Central memory CD8-positive, alpha-beta T cell (primary cell): Measurements from ENCODE around the gene ZNF780B.

Source experiments
- ATAC-seq: fragments of 150-1000 bp; cut with Tn5 transposase; replicated peaks from 2 replicates; pipeline ENCODE4 v1.10.0; 2022; ENCODE audit warnings: mild to moderate bottlenecking, moderate FRiP score, moderate number of reproducible peaks; ENCODE audit not compliant: poor library complexity, severe bottlenecking; ENCODE audit errors: extremely low read depth
- DNase-seq, 2 donors: peaks; one replicate each; pipeline ENCODE4 v3.0.0; 2021; ENCODE audit warnings: low spot score in 2 of 2
- H3K27ac Mint-ChIP-seq: one replicate; pipeline ENCODE4 v1.8.0; 2022; ENCODE audit warnings: low read depth, mild to moderate bottlenecking, moderate library complexity, mixed read lengths
- H3K27me3 Mint-ChIP-seq: one replicate; pipeline ENCODE4 v1.8.0; 2022; ENCODE audit warnings: mixed read lengths
- H3K36me3 Mint-ChIP-seq: one replicate; pipeline ENCODE4 v1.8.0; 2022; ENCODE audit warnings: mild to moderate bottlenecking, moderate library complexity, mixed read lengths; ENCODE audit not compliant: insufficient read depth
- H3K4me1 Mint-ChIP-seq: one replicate; pipeline ENCODE4 v1.8.0; 2022; ENCODE audit warnings: mixed read lengths
- H3K4me3 Mint-ChIP-seq: one replicate; pipeline ENCODE4 v1.8.0; 2022; ENCODE audit warnings: mild to moderate bottlenecking, moderate library complexity, mixed read lengths
- H3K9me3 Mint-ChIP-seq: one replicate; pipeline ENCODE4 v1.8.0; 2022; ENCODE audit warnings: mixed read lengths

The ZNF780B gene

DNA sequence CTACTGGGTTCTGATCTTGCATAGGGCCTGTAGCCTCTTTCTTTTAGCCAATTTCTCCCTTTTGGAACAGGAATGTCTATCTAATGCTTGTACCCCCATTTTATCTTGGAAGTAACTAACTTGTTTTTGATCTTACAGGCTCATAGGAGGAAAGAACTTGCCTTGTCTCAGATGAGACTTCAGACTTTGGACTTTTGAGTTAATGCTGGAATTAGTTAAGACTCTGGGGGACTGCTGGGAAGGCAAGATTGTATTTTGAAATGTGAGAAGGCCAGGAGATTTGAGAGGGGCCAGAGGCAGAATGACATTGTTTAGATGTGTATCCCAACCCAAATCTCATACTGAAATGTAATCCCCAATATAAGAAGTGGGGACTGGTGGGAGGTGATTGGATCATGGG is 61.7 kb downstream of the ZNF780B start:
- H3K9me3 Mint-ChIP-seq: peaks cover 5% of the 10 kb centered on the region
- no peak overlapping the region for H3K4me3 Mint-ChIP-seq
- no peak for DNase-seq
- peaks cover 43% of the 10 kb centered on the region for H3K4me1 Mint-ChIP-seq
- H3K36me3 Mint-ChIP-seq: peaks cover 8% of the 10 kb centered on the region
- H3K27me3 Mint-ChIP-seq: no peaks in the 10 kb centered on the region
- ATAC-seq: no peak
- no peak overlapping the region for H3K27ac Mint-ChIP-seq

DNA sequence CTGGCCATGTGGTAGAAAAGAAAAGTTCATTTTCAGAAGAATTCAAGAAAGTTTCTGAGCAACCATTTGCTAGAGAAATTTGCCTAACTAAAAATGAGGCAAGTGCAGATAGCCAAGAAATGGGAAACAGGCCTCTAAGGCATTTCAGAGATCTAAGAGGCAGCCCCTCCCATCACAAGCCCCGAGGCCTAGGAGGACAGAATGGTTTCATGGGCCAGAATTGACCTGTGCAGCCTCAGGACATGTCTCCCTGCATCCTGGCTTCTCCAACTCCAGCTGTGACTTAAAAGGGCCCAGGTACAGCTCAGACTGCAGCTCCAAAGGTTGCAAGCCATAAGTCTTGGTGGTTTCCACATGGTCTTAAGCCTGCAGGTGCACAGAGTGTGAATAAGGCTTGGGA is 62.4 kb downstream of the ZNF780B start:
- DNase-seq (no peak), ATAC-seq (no peak)
- Mint-ChIP-seq H3K27me3 (no peaks in the 10 kb centered on the region), H3K36me3 (peaks cover 8% of the 10 kb centered on the region), H3K4me3 (no peak overlapping the region), H3K27ac (no peak overlapping the region), H3K4me1 (peaks cover 43% of the 10 kb centered on the region), H3K9me3 (peaks cover 5% of the 10 kb centered on the region)

DNA sequence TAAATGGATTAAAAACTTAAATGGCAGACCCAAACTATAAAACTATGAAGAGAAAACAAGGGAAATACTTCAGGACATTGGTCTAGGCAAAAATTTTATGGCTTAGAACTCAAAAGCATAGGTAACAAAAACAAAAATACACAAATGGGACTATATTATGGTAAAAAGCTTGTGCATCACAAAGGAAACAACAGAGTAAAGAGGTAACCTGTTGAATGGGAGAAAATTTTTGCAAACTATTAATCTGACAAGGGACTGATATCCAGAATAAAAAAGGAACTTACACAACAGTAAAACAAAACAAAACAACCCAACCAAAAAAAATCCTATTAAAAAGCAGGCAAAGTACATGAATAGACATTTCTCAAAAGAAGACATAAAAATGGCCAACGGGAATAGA is 68.4 kb downstream of the ZNF780B start:
- H3K4me3 Mint-ChIP-seq: no peak overlapping the region
- DNase-seq: no peak
- H3K4me1 Mint-ChIP-seq: peaks cover 22% of the 10 kb centered on the region
- no peak for ATAC-seq
- H3K36me3 Mint-ChIP-seq: peaks cover 5% of the 10 kb centered on the region
- H3K9me3 Mint-ChIP-seq: peaks cover 12% of the 10 kb centered on the region
- H3K27ac Mint-ChIP-seq: no peak overlapping the region
- H3K27me3 Mint-ChIP-seq: no peaks in the 10 kb centered on the region

DNA sequence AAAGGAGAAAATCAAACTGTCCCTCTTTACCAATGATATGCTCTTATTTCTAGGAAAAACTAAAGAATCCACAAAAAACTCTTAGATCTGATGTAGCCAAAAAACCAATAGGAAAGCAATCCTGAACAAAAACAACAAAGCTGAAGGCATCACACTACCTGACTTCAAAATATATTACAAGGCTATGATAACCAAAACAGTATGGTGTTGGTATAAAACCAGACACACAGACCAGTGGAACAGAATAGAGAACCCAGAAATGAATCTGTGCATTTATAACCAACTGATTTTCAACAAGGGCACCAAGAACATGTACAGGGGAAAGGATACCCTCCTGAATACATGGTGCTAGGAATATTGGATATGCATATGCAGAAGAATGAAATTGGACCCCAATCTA is 68.9 kb downstream of the ZNF780B start:
- Mint-ChIP-seq H3K36me3 (peaks cover 5% of the 10 kb centered on the region), H3K27ac (no peak overlapping the region), H3K9me3 (peaks cover 12% of the 10 kb centered on the region), H3K4me1 (peaks cover 19% of the 10 kb centered on the region), H3K4me3 (no peak overlapping the region), H3K27me3 (no peaks in the 10 kb centered on the region)
- ATAC-seq: no peak
- no peak for DNase-seq

DNA sequence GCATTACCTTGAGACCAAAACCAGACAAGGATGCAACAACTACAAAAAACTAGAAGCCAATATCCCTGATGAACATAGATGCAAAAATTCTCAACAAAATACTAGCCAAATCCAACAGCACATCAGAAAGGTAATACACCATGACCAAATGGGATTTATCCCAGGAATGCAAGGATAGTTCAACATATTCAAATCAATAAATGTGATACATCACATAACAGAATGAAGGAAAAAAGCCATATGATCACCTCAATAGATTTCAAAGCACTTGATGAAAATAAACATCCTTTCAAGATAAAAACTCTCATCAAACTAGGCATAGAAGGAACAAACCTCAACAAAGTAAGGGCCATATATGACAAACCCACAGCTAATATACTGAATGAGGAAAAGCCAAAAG is 69.4 kb downstream of the ZNF780B start:
- Mint-ChIP-seq H3K4me3 (no peak overlapping the region), H3K27ac (no peak overlapping the region), H3K27me3 (no peaks in the 10 kb centered on the region), H3K4me1 (peaks cover 16% of the 10 kb centered on the region), H3K9me3 (peaks cover 12% of the 10 kb centered on the region), H3K36me3 (peaks cover 5% of the 10 kb centered on the region)
- no peak for DNase-seq
- ATAC-seq: no peak

DNA sequence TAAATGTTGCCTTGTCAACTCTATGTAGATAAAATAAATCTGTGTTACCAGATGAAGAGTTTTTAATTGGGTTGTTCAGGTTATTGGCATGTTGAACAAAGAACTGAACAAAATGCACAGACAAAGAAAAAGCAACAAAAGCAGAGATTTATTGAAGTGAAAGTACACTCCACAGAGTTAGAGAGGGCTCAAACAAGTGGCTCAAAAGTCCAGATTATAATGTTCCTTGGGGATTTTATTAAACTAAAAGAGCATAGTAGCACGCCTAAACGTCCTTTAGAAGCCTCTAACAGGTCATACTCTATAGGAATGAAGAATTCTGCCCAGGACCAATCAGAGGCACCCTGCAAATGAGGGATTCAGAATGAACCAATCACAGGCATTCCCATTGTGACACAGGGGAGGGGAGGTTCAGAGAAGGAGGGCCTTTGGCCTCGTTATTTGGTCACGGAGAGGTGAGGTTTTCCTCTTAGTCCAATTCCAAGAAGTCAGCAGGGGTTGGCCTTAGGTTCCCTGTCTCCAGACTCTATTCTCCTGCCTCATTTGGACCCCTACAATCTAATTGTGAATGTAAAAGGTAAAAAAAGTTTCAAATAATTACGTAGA is 72.2 kb downstream of the ZNF780B start:
- Mint-ChIP-seq H3K27me3 (no peaks in the 10 kb centered on the region), H3K4me3 (no peak overlapping the region), H3K36me3 (peaks cover 21% of the 10 kb centered on the region), H3K4me1 (peaks cover 10% of the 10 kb centered on the region), H3K27ac (no peak overlapping the region), H3K9me3 (peaks cover 12% of the 10 kb centered on the region)
- DNase-seq: no peak
- ATAC-seq: no peak

DNA sequence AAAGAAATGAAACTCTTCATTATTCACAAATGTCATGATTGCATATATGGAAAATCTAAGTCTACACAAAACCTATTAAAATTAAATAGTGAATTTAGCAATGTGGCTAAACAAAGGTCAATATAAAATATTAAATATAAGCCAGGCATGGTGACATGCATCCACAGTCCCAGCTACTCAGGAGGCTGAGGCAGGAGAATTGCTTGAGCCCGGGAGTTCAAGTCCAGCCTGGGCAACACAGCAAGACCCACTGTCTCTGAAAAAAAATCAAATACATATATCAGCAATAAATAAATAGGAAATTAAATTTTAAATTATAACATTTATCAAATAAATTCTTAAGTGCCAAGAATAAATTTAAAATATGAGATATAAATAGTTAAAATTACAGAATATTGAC is 73.1 kb downstream of the ZNF780B start:
- H3K4me3 Mint-ChIP-seq: no peak overlapping the region
- peaks cover 10% of the 10 kb centered on the region for H3K4me1 Mint-ChIP-seq
- ATAC-seq: no peak
- DNase-seq: no peak
- no peak overlapping the region for H3K27ac Mint-ChIP-seq
- peaks cover 12% of the 10 kb centered on the region for H3K9me3 Mint-ChIP-seq
- no peaks in the 10 kb centered on the region for H3K27me3 Mint-ChIP-seq
- peaks cover 23% of the 10 kb centered on the region for H3K36me3 Mint-ChIP-seq
